Astrocyte (in vitro differentiated cells and primary cell): Measurements from ENCODE around the gene CFAP91. TPM values are rescaled to one million over a fixed set of nuclear protein-coding genes. Genes with fewer than 3 reads are reported as not detected.

Experiments
- DNase-seq: peaks from one replicate; pipeline ENCODE4 v3.0.0-alpha.2; 2010; ENCODE audit warnings: low read depth
- FAIRE-seq: peaks from 2 replicates; lab custom pipeline; 2011; peaks lifted over from hg19 to GRCh38; lab: Jason Lieb, UNC
- H2AFZ ChIP-seq: 2 replicates; pipeline ENCODE4 v1.6.0; 2012; ENCODE audit warnings: low read depth, low read length, inconsistent platforms
- H3K27ac ChIP-seq: 2 replicates; pipeline ENCODE4 v1.5.1; 2011; ENCODE audit warnings: low read depth, low read length, inconsistent platforms
- H3K27me3 ChIP-seq: 2 replicates; pipeline ENCODE4 v1.6.0; 2011; ENCODE audit warnings: low read length, inconsistent platforms; ENCODE audit not compliant: insufficient read depth
- H3K36me3 ChIP-seq: 2 replicates; pipeline ENCODE4 v1.5.1; 2011; ENCODE audit warnings: low read length, inconsistent platforms; ENCODE audit not compliant: insufficient read depth
- H3K4me1 ChIP-seq: 2 replicates; pipeline ENCODE4 v1.5.1; 2011; ENCODE audit warnings: low read length, inconsistent platforms; ENCODE audit not compliant: insufficient read depth
- H3K4me2 ChIP-seq: 2 replicates; pipeline ENCODE4 v1.6.0; 2012; ENCODE audit warnings: low read length, inconsistent platforms
- H3K4me3 ChIP-seq: 2 replicates; pipeline ENCODE4 v1.5.1; 2011; ENCODE audit warnings: low read depth, mild to moderate bottlenecking, low read length, inconsistent platforms; ENCODE audit not compliant: insufficient read depth
- H3K79me2 ChIP-seq: 2 replicates; pipeline ENCODE4 v1.6.0; 2012; ENCODE audit warnings: mild to moderate bottlenecking, low read length, inconsistent platforms; ENCODE audit not compliant: insufficient read depth
- H3K9ac ChIP-seq: 2 replicates; pipeline ENCODE4 v1.6.0; 2012; ENCODE audit warnings: mild to moderate bottlenecking, low read length, inconsistent platforms
- H3K9me3 ChIP-seq: 2 replicates; pipeline ENCODE4 v1.5.1; 2012; ENCODE audit warnings: low read depth, mild to moderate bottlenecking, low read length, inconsistent platforms; ENCODE audit not compliant: insufficient read depth
- H4K20me1 ChIP-seq: 2 replicates; pipeline ENCODE4 v1.6.0; 2012; ENCODE audit warnings: low read length, inconsistent platforms; ENCODE audit not compliant: insufficient read depth
- H3K27ac Mint-ChIP-seq: one replicate; pipeline ENCODE4 v1.8.0; 2021; ENCODE audit warnings: mild to moderate bottlenecking, mixed read lengths; ENCODE audit not compliant: unreplicated experiment
- H3K27me3 Mint-ChIP-seq: one replicate; pipeline ENCODE4 v1.8.0; 2021; ENCODE audit warnings: low read depth, mixed read lengths; ENCODE audit not compliant: unreplicated experiment
- H3K36me3 Mint-ChIP-seq: one replicate; pipeline ENCODE4 v1.8.0; 2021; ENCODE audit warnings: low read depth, mixed read lengths; ENCODE audit not compliant: unreplicated experiment
- H3K4me1 Mint-ChIP-seq: one replicate; pipeline ENCODE4 v1.8.0; 2021; ENCODE audit warnings: low read depth, mixed read lengths; ENCODE audit not compliant: unreplicated experiment
- H3K4me3 Mint-ChIP-seq: one replicate; pipeline ENCODE4 v1.8.0; 2021; ENCODE audit warnings: mild to moderate bottlenecking, moderate library complexity, mixed read lengths; ENCODE audit not compliant: unreplicated experiment
- H3K9me3 Mint-ChIP-seq: one replicate; pipeline ENCODE4 v1.8.0; 2021; ENCODE audit warnings: mild to moderate bottlenecking, mixed read lengths; ENCODE audit not compliant: unreplicated experiment
- CTCF ChIP-seq: IDR thresholded peaks from 2 replicates; pipeline ENCODE4 v1.5.1; 2011; ENCODE audit warnings: low read depth, mild to moderate bottlenecking, inconsistent platforms, low read length, moderate library complexity; ENCODE audit not compliant: insufficient read depth
- EZH2 ChIP-seq: IDR thresholded peaks from 2 replicates; pipeline ENCODE4 v1.6.1; 2012; ENCODE audit warnings: mild to moderate bottlenecking, low read length, inconsistent platforms; ENCODE audit not compliant: insufficient read depth
- total RNA-seq: library from RNA; stranded (reverse); gene quantifications from 2 replicates; pipeline ENCODE4 v1.2.1, GENCODE V29; 2021

The CFAP91 gene
- total RNA-seq, 1 donor from 2014 or later: 0.16 TPM

- H3K27me3 ChIP-seq: peaks cover 3% of the 10 kb centered on the region
- FAIRE-seq: no peak
- no peak overlapping the region for H2AFZ ChIP-seq
Measured at GRCh38 chr3:119679874-119680273, 22.9 kb upstream of the CFAP91 start.

DNA sequence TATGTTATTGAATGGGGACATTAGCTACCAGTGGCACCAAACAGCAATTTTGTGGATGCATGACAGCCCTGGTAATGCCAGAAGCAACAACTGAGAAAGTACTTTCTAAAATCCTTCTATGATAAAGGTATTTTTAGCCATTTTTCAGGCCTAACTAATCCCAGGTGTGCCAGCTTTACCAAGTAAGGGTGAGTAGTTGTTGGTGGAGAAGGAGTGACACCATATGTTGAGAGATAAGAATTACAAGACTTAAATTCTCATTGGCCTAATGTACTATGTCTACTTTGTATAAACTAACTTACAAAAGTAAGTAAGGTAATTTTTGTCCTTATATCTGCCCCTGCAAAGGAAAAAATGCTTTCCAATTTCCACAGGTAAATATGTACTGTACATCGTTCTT, 21.5 kb upstream of the CFAP91 start:
- FAIRE-seq: peak; percentile 45

More at GRCh38 chr3:119679874-119680273, 22.9 kb upstream of the CFAP91 start:
- H3K9me3 Mint-ChIP-seq: no peaks in the 10 kb centered on the region
- no peaks in the 10 kb centered on the region for H3K36me3 Mint-ChIP-seq
- H3K27ac Mint-ChIP-seq: no peak overlapping the region
- H3K4me3 Mint-ChIP-seq: no peak overlapping the region
- Histone ChIP-seq H3K9me3 (no peaks in the 10 kb centered on the region), H4K20me1 (no peaks in the 10 kb centered on the region), H3K36me3 (no peaks in the 10 kb centered on the region), H3K4me3 (no peak overlapping the region), H3K4me2 (no peak overlapping the region), H3K27ac (no peak overlapping the region), H3K9ac (no peak overlapping the region), H3K4me1 (peaks cover 7% of the 10 kb centered on the region), H3K79me2 (peaks cover 14% of the 10 kb centered on the region)
- DNase-seq: no peak
- H3K27me3 Mint-ChIP-seq: peaks cover 3% of the 10 kb centered on the region
- H3K4me1 Mint-ChIP-seq: peaks cover 11% of the 10 kb centered on the region
- no peak for TF ChIP-seq EZH2
- no peak for TF ChIP-seq CTCF

More for the DNA sequence above, 21.5 kb upstream of the CFAP91 start:
- peaks cover 3% of the 10 kb centered on the region for H3K4me1 ChIP-seq
- no peaks in the 10 kb centered on the region for H3K36me3 Mint-ChIP-seq
- DNase-seq: peak; percentile 33
- no peak overlapping the region for H3K4me2 ChIP-seq
- peaks cover 5% of the 10 kb centered on the region for H3K79me2 ChIP-seq
- H3K27ac Mint-ChIP-seq: no peak overlapping the region
- H3K27me3 Mint-ChIP-seq: peaks cover 3% of the 10 kb centered on the region
- no peak overlapping the region for H3K4me3 ChIP-seq
- H3K27ac ChIP-seq: no peak overlapping the region
- no peak overlapping the region for H2AFZ ChIP-seq
- no peak overlapping the region for H3K9ac ChIP-seq
- TF ChIP-seq CTCF: peak; percentile 61
- no peak for TF ChIP-seq EZH2
- H3K27me3 ChIP-seq: peaks cover 5% of the 10 kb centered on the region
- no peak overlapping the region for H3K4me3 Mint-ChIP-seq
- peaks cover 3% of the 10 kb centered on the region for H3K4me1 Mint-ChIP-seq
- peaks cover 2% of the 10 kb centered on the region for H3K9me3 Mint-ChIP-seq
- no peaks in the 10 kb centered on the region for H3K36me3 ChIP-seq
- no peaks in the 10 kb centered on the region for H3K9me3 ChIP-seq
- no peaks in the 10 kb centered on the region for H4K20me1 ChIP-seq
